OCI-LY1 (cell line): Measurements from ENCODE around the gene RNF151.
A peak's percentile ranks its signal among the peaks of the same experiment; 100 is the strongest.

ENCODE experiments used
- H2AFZ ChIP-seq: fragments of 200-600 bp; sonication (generic), shearing (Covaris generic); 2 replicates; pipeline ENCODE4 v1.6.0; 2014; ENCODE audit warnings: antibody characterized with exemption, mild to moderate bottlenecking, low read length
- H3F3A ChIP-seq: fragments of 200-600 bp; sonication (generic), shearing (Covaris generic); 2 replicates; pipeline ENCODE4 v1.6.0; 2014; ENCODE audit warnings: mild to moderate bottlenecking, antibody characterized with exemption, low read length, moderate library complexity; ENCODE audit not compliant: insufficient read depth
- H3K27ac ChIP-seq: fragments of 200-600 bp; sonication (generic); 2 replicates; pipeline ENCODE4 v1.5.1; 2014; ENCODE audit warnings: low read length, mixed run types, mild to moderate bottlenecking, low read depth; ENCODE audit not compliant: poor library complexity, severe bottlenecking
- H3K27me3 ChIP-seq: fragments of 200-600 bp; sonication (generic); 2 replicates; pipeline ENCODE4 v1.6.0; 2014; ENCODE audit warnings: antibody characterized with exemption, mild to moderate bottlenecking, low read length, moderate library complexity; ENCODE audit not compliant: insufficient read depth
- H3K36me3 ChIP-seq: fragments of 200-600 bp; sonication (generic); 2 replicates; pipeline ENCODE4 v1.6.1; 2014; ENCODE audit warnings: mild to moderate bottlenecking, antibody characterized with exemption, low read length, moderate library complexity, mixed read lengths; ENCODE audit not compliant: insufficient read depth
- H3K4me1 ChIP-seq: fragments of 200-600 bp; sonication (generic); 2 replicates; pipeline ENCODE4 v1.5.1; 2014; ENCODE audit warnings: mild to moderate bottlenecking, low read length, moderate library complexity; ENCODE audit not compliant: insufficient read depth, severe bottlenecking
- H3K4me2 ChIP-seq: fragments of 200-600 bp; sonication (generic), shearing (Covaris generic); 2 replicates; pipeline ENCODE4 v1.6.1; 2014; ENCODE audit warnings: low read length
- H3K4me3 ChIP-seq: fragments of 200-600 bp; sonication (generic); 2 replicates; pipeline ENCODE4 v1.5.1; 2014; ENCODE audit warnings: low read length, low read depth, mild to moderate bottlenecking, mixed read lengths; ENCODE audit not compliant: poor library complexity, severe bottlenecking
- H3K79me2 ChIP-seq: fragments of 200-600 bp; shearing (Covaris generic); 2 replicates; pipeline ENCODE4 v1.6.1; 2016; ENCODE audit warnings: mixed run types, low read length, mixed read lengths; ENCODE audit not compliant: insufficient read depth
- H3K9ac ChIP-seq: fragments of 200-600 bp; sonication (generic), shearing (Covaris generic); 2 replicates; pipeline ENCODE4 v1.6.1; 2014; ENCODE audit warnings: mild to moderate bottlenecking, low read length, mixed read lengths
- H3K9me2 ChIP-seq: fragments of 200-600 bp; sonication (generic), shearing (Covaris generic); 2 replicates; pipeline ENCODE4 v1.6.1; 2014; ENCODE audit warnings: low read depth, mild to moderate bottlenecking, low read length, mixed read lengths
- H3K9me3 ChIP-seq: fragments of 200-600 bp; shearing (Covaris generic); 2 replicates; pipeline ENCODE4 v1.6.1; 2014; ENCODE audit warnings: low read length, mixed read lengths
- H4K20me1 ChIP-seq: fragments of 200-600 bp; sonication (generic), shearing (Covaris generic); 2 replicates; pipeline ENCODE4 v1.6.0; 2016; ENCODE audit warnings: mild to moderate bottlenecking, low read length; ENCODE audit not compliant: insufficient read depth
- EZH2 ChIP-seq: fragments of 200-600 bp; sonication (generic), shearing (Covaris generic); IDR thresholded peaks from 2 replicates; pipeline ENCODE4 v1.8.0; 2017; ENCODE audit warnings: borderline replicate concordance, mixed run types, mild to moderate bottlenecking, antibody characterized with exemption, low read length, moderate library complexity, mixed read lengths
- TF ChIP-seq, protein P1 (sequence below): fragments of 200-600 bp; sonication (generic), shearing (Covaris generic); IDR thresholded peaks from 2 replicates; pipeline ENCODE4 v1.5.1; 2017; ENCODE audit warnings: mild to moderate bottlenecking, antibody characterized with exemption, low read length, moderate library complexity, mixed read lengths

The RNF151 gene

DNA sequence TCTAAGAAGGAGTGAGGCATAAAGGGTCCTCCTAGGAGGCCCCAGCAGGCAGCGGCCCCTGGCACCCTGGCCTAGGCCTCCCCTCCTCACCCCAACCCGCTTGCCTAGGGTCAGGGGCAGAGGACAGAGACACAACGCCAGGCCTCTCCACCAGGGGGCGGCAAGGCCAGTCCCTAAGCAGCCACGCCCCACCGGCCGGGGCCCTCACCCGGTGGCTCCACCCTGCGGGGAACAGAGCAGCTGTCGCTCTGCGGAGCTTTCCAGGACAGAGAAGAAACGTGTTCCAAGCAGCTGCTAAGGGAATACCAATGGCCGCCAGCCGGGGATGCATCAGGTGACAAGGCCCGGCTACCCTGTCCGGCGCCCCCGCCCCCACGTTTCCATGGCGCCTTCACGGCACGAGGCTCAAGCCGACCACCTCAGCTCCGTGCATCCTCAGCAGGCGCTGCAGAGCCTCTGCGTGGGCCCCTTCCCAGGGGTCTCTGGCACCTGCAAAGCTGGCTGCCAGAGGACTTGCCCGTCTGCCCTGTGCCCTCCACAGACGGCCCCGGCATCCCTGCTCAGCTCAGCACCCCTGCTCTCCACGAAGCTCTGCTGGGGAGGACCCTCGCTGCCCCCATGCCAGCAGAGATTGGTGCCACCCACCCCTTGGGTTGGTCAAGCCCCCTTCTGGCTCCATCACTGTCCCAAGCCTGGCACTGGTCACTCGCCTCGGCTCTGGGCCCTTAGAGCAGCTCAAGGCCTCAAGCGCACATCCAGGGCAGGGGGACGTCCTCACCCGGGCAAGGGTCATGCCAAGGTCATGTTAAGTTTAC lies 37.4 kb downstream of the RNF151 start:
- Histone ChIP-seq H3K79me2 (peaks cover 9% of the 10 kb centered on the region), H3F3A (no peaks in the 10 kb centered on the region), H3K4me3 (no peak overlapping the region), H3K36me3 (peaks cover 53% of the 10 kb centered on the region), H2AFZ (no peak overlapping the region), H4K20me1 (no peaks in the 10 kb centered on the region), H3K9ac (no peak overlapping the region), H3K9me3 (no peaks in the 10 kb centered on the region), H3K4me1 (peaks cover 45% of the 10 kb centered on the region), H3K27ac (no peak overlapping the region), H3K9me2 (no peaks in the 10 kb centered on the region), H3K27me3 (no peaks in the 10 kb centered on the region), H3K4me2 (peak overlapping the region; percentile 6; the same call in 1 of the 2 replicates)
- TF ChIP-seq, protein P1, sequence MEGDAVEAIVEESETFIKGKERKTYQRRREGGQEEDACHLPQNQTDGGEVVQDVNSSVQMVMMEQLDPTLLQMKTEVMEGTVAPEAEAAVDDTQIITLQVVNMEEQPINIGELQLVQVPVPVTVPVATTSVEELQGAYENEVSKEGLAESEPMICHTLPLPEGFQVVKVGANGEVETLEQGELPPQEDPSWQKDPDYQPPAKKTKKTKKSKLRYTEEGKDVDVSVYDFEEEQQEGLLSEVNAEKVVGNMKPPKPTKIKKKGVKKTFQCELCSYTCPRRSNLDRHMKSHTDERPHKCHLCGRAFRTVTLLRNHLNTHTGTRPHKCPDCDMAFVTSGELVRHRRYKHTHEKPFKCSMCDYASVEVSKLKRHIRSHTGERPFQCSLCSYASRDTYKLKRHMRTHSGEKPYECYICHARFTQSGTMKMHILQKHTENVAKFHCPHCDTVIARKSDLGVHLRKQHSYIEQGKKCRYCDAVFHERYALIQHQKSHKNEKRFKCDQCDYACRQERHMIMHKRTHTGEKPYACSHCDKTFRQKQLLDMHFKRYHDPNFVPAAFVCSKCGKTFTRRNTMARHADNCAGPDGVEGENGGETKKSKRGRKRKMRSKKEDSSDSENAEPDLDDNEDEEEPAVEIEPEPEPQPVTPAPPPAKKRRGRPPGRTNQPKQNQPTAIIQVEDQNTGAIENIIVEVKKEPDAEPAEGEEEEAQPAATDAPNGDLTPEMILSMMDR: peak; percentile 94
- no peak for TF ChIP-seq EZH2

DNA sequence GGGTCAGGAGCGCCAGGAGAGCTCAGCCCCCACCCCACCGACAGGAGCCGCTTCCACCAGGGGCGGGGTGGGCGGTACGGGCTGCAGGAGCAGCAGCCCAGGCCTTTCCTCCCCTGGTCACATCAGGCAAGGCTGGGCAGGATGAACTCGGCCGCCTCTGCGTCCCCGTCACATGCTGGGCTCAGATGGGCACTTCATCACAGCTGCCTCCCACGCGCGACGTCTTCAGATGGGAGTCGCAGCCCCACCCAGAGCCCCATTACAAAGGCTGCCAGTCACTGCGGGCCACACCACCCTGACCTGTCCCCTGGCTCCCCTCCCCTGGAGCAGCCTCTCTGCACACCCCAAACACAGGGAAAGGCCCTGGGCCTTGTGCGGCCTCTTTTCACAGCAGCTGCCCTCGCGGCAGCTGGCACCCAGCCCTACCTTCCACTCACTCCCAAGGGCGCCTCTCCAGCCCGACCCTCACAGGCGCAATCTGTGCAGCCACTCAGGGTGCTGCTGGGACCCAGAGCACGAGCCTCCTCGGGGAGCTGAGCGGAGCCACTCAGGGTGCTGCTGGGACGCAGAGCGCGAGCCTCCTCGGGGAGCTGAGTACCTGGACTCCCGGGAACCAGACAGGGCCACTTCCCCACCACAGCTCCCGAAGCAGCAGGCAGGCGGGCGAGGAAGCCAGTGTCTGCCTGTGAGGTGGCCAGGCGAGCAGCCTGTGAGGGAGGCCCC lies 38.3 kb downstream of the RNF151 start:
- H3K4me3 ChIP-seq: no peak overlapping the region
- peaks cover 47% of the 10 kb centered on the region for H3K4me1 ChIP-seq
- no peak overlapping the region for H3K27ac ChIP-seq
- peaks cover 11% of the 10 kb centered on the region for H3K79me2 ChIP-seq
- TF ChIP-seq, protein P1: no peak
- no peak for TF ChIP-seq EZH2
- H3K9ac ChIP-seq: no peak overlapping the region
- no peaks in the 10 kb centered on the region for H3K9me2 ChIP-seq
- H2AFZ ChIP-seq: no peak overlapping the region
- no peaks in the 10 kb centered on the region for H4K20me1 ChIP-seq
- peak overlapping the region; percentile 18; the same call in 1 of the 2 replicates for H3K4me2 ChIP-seq
- no peaks in the 10 kb centered on the region for H3F3A ChIP-seq
- no peaks in the 10 kb centered on the region for H3K27me3 ChIP-seq
- H3K9me3 ChIP-seq: no peaks in the 10 kb centered on the region
- peaks cover 43% of the 10 kb centered on the region for H3K36me3 ChIP-seq

DNA sequence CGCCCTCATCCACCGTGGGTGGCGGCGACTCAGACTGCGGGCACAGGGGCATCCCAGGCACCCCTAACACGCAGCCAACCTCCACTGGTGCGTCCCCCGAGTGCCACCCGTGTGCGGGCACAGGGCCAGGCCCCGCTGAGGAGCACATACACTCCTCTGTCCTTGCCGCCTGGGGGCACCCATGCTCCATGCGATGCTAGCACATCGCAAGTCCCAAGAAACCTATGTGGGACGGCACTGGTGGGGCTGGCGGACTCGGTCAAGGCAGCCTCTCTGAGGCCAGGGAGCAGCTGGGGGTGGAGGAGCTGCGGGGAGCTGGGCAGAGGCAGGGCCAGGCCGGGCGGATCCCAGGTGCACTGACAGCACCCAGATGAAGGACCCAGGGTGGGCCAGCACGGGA lies 39.0 kb downstream of the RNF151 start:
- Histone ChIP-seq H3K27me3 (no peaks in the 10 kb centered on the region), H3K27ac (no peak overlapping the region), H3K36me3 (peaks cover 36% of the 10 kb centered on the region), H3K9ac (no peak overlapping the region; the same call in 1 of the 2 replicates), H3K4me1 (peaks cover 53% of the 10 kb centered on the region), H3K79me2 (peaks cover 11% of the 10 kb centered on the region), H3K9me2 (no peaks in the 10 kb centered on the region), H4K20me1 (no peaks in the 10 kb centered on the region), H3F3A (no peaks in the 10 kb centered on the region), H3K4me3 (peak overlapping the region; percentile 13), H3K9me3 (no peaks in the 10 kb centered on the region), H3K4me2 (peak overlapping the region; percentile 48; the same call in 1 of the 2 replicates), H2AFZ (no peak overlapping the region)
- TF ChIP-seq, protein P1: peak; percentile 78
- TF ChIP-seq EZH2: no peak
